ENCODE data around the gene TBL1X. TPM values are rescaled to one million over a fixed set of nuclear protein-coding genes. Genes with fewer than 3 reads are reported as not detected.

The TBL1X gene
- total RNA-seq, 2 donors from 2014 or later, result 16.3 to 18.9 TPM

GRCh38 chrX:9627922-9628321, 163.1 kb downstream of the TBL1X start:
- DNase-seq, result no peak
- H3K4me1 ChIP-seq, result no peaks in the 10 kb centered on the region
- no peaks in the 10 kb centered on the region for H3K27me3 ChIP-seq
- H3K27ac ChIP-seq, result no peak overlapping the region
- no peaks in the 10 kb centered on the region for H3K9me3 ChIP-seq
- H3K4me3 ChIP-seq, result no peak overlapping the region
- TF ChIP-seq CTCF (IDR thresholded peaks at IDR 0.05), result no peak
- H3K36me3 ChIP-seq, result no peaks in the 10 kb centered on the region
- intact Hi-C loops (cut with DNase I), result no loop called here
- no peak overlapping the region for H3K9ac ChIP-seq (ENCODE audit: low read depth in 2 of 2, low read length in 2 of 2)

- no peaks in the 10 kb centered on the region for H3K36me3 ChIP-seq
- H3K4me1 ChIP-seq, result no peaks in the 10 kb centered on the region
- H3K27me3 ChIP-seq, result no peaks in the 10 kb centered on the region
- H3K9me3 ChIP-seq, result no peaks in the 10 kb centered on the region
- no peak overlapping the region for H3K9ac ChIP-seq (ENCODE audit: low read depth in 2 of 2, low read length in 2 of 2)
- H3K27ac ChIP-seq, result no peak overlapping the region
- intact Hi-C loops (cut with DNase I), result no loop called here
- no peak for TF ChIP-seq CTCF (IDR thresholded peaks at IDR 0.05)
- peak; percentile 41 for DNase-seq
- no peak overlapping the region for H3K4me3 ChIP-seq
Measured at GRCh38 chrX:9628779-9629493, 164.1 kb downstream of the TBL1X start.

DNA sequence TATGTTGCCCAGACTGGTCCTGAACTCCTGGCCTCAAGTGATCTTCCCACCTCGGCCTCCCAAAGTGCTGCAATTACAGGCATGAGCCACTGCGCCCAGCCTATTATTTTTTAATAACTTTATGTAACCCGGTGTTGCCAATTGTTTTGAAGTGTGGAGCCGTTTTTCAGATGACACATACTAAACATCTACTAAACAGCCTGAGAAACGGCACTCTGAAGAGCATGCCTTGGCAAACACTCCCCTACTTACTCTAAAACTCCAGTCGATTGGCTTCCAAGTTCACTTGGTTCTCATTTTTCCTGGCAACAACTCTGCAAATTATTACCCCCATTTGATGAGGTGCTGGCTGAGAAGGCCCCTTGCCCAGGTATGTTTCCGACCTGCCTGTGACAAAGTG, 169.7 kb downstream of the TBL1X start:
- H3K27me3 ChIP-seq, result no peaks in the 10 kb centered on the region
- H3K4me3 ChIP-seq, result no peak overlapping the region
- intact Hi-C loops (cut with DNase I), result no loop called here
- no peak overlapping the region for H3K9ac ChIP-seq (ENCODE audit: low read depth in 2 of 2, low read length in 2 of 2)
- H3K27ac ChIP-seq, result no peak overlapping the region
- TF ChIP-seq CTCF (IDR thresholded peaks at IDR 0.05), result no peak
- H3K4me1 ChIP-seq, result no peaks in the 10 kb centered on the region
- no peaks in the 10 kb centered on the region for H3K9me3 ChIP-seq
- DNase-seq, result no peak
- H3K36me3 ChIP-seq, result no peaks in the 10 kb centered on the region

DNA sequence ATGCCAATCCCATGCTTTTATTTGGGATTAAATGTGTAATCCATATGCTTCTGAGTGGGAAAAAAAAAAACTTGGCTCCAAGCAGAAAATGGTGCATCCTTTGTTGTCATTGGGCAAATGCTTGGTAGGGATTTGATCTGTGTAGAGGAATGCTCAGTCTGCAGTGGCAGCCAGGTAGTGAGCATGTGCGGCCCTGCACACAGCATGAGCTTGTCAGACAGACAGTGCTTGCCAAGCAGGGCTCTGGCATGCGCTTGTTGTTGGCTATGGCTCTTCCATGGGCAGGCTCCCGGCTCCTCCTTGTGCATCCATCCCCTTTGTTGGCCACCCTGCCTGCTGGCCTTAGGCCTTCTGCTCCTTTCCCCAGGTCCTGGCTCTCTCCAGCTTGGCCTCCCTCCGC, 170.5 kb downstream of the TBL1X start:
- intact Hi-C loops (cut with DNase I), result no loop called here
- DNase-seq, result no peak
- Histone ChIP-seq H3K9ac (ENCODE audit: low read depth in 2 of 2, low read length in 2 of 2) (no peak overlapping the region), H3K4me3 (no peak overlapping the region), H3K27ac (no peak overlapping the region), H3K27me3 (no peaks in the 10 kb centered on the region), H3K9me3 (no peaks in the 10 kb centered on the region), H3K36me3 (no peaks in the 10 kb centered on the region), H3K4me1 (no peaks in the 10 kb centered on the region)
- TF ChIP-seq CTCF (IDR thresholded peaks at IDR 0.05), result no peak

DNA sequence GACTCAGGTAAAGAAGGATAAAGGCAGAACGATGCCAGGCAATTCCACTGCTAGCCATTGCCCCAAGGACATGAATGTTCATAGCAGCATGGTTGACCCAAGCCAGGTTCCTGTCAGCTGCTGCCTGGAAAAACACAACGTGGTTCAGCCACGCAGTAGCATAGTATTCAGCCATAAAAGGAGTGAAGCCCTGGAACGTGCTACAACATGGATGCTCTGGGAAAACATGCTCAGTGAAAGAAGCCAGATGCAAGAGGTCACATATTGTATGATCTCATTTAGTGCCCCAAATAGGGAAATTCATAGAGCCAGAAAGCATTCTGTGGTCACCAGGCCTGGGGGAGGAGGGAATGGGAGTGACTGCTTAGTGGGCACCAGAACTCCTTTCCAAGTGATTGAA, 170.9 kb downstream of the TBL1X start:
- H3K27ac ChIP-seq, result no peak overlapping the region
- no peaks in the 10 kb centered on the region for H3K4me1 ChIP-seq
- DNase-seq, result no peak
- no peak for TF ChIP-seq CTCF (IDR thresholded peaks at IDR 0.05)
- intact Hi-C loops (cut with DNase I), result no loop called here
- no peak overlapping the region for H3K4me3 ChIP-seq
- no peak overlapping the region for H3K9ac ChIP-seq (ENCODE audit: low read depth in 2 of 2, low read length in 2 of 2)
- H3K36me3 ChIP-seq, result no peaks in the 10 kb centered on the region
- no peaks in the 10 kb centered on the region for H3K27me3 ChIP-seq
- H3K9me3 ChIP-seq, result no peaks in the 10 kb centered on the region

Data from colonic mucosa (tissue), 4 donors.